ENCODE data around the gene CDC34.

The CDC34 gene

DNA sequence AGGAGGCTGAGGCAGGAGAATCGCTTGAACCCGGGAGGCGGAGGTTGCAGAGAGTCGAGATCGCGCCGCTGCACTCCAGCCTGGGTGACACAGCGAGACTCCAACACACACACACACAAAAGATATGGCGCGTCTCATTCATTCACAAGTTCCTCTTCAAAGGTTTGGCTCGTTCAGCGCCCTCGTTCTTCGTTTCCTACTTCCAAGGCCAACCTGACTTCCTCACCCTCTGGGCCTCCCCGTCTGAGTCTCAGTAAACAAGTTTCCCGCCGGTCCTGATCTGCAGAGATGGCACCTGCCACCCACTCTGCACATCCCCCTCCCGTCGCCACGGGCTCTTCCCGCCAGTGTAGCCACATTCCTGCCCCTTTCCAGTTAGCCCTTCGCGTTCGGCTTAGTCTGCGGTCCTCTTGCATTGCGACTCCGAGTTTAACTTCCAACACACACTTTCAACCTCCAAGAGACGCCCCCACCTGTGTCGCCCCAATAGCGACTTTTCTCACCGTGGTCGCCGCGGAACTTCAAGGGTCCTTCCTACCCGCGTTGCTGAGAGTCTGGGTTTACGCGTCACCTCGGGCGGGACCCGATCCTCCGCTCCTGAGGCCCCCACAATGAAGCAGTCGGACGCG is 39.5 kb downstream of the CDC34 start:
- H2AFZ ChIP-seq (ENCODE audit: low read length, unreplicated experiment), result peak overlapping the region; percentile 91
- no peaks in the 10 kb centered on the region for H3K27me3 ChIP-seq (ENCODE audit: insufficient read depth, low read length)
- peaks cover 15% of the 10 kb centered on the region for H3K4me1 ChIP-seq (ENCODE audit: control insufficient read depth, insufficient read depth, low read length, unreplicated experiment)
- H3K4me3 ChIP-seq (ENCODE audit: low read depth, low read length), result peak overlapping the region; percentile 93
- no peaks in the 10 kb centered on the region for H3K36me3 ChIP-seq (ENCODE audit: insufficient read depth, low read length)
- peaks cover 33% of the 10 kb centered on the region for H3K79me2 ChIP-seq (ENCODE audit: control insufficient read depth, insufficient read depth, low read length, unreplicated experiment)
- peak overlapping the region; percentile 69; the same call in 1 of the 2 replicates for H3K27ac ChIP-seq (ENCODE audit: low read depth, low read length)

DNA sequence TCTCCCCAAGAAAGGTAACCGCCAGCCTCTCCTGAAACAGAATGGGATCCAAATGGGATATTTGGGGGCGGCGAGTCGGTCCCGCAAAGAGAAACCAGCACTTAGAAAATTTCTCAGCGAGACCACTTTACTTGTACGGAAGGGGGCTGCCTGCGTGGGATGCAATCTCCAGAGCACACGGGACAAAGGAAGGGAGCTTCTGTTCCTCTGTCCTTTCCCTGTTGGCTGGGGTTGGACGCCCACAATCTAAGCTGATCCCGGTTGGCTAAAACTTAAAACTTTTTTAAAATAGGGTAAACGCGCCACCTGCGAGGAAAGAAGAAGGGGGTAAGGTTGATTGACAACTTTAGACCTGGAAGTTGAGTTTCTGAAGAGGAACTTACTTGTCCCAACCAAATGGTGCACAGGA is 40.0 kb downstream of the CDC34 start:
- H3K27ac ChIP-seq (ENCODE audit: low read depth, low read length), result peak overlapping the region; percentile 69; the same call in 1 of the 2 replicates
- H2AFZ ChIP-seq (ENCODE audit: low read length, unreplicated experiment), result peak overlapping the region; percentile 91
- H3K4me3 ChIP-seq (ENCODE audit: low read depth, low read length), result peak overlapping the region; percentile 93
- H3K36me3 ChIP-seq (ENCODE audit: insufficient read depth, low read length), result no peaks in the 10 kb centered on the region
- H3K79me2 ChIP-seq (ENCODE audit: control insufficient read depth, insufficient read depth, low read length, unreplicated experiment), result peaks cover 37% of the 10 kb centered on the region
- H3K4me1 ChIP-seq (ENCODE audit: control insufficient read depth, insufficient read depth, low read length, unreplicated experiment), result peaks cover 16% of the 10 kb centered on the region
- no peaks in the 10 kb centered on the region for H3K27me3 ChIP-seq (ENCODE audit: insufficient read depth, low read length)

DNA sequence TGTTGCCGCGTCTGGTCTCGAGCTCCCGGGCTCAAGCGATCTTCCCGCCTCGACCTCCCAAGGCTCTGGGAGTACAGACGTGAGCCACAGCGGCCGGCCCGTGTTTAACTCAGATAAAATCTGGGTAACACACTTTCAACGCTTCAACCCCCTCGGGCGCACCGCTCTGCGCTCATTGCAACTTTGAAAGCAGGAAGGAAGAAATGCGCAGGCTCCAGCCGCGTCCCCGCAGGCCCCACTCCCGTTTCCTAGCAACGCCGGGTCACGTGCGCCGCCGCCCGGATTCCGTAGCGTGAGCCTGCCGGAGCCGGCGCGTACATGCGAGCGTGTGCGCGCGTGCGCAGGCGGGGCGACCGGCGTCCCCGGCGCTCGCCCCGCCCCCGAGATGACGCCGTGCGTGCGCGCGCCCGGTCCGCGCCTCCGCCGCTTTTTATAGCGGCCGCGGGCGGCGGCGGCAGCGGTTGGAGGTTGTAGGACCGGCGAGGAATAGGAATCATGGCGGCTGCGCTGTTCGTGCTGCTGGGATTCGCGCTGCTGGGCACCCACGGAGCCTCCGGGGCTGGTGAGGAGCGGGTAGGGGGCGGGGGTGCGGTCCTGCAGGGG is 40.7 kb downstream of the CDC34 start, which contains the start of gene BSG:
TSS of gene BSG (plus strand) at position 457 of the 603 bp plus-strand sequence. CDS start at position 496, 39 bp downstream.
- H3K4me1 ChIP-seq (ENCODE audit: control insufficient read depth, insufficient read depth, low read length, unreplicated experiment), result peaks cover 16% of the 10 kb centered on the region
- H2AFZ ChIP-seq (ENCODE audit: low read length, unreplicated experiment), result peak within 1 kb of the TSS; percentile 91
- H3K27me3 ChIP-seq (ENCODE audit: insufficient read depth, low read length), result no peaks in the 10 kb centered on the region
- H3K27ac ChIP-seq (ENCODE audit: low read depth, low read length), result peak within 1 kb of the TSS; percentile 69
- peak within 1 kb of the TSS; percentile 93 for H3K4me3 ChIP-seq (ENCODE audit: low read depth, low read length)
- no peaks in the 10 kb centered on the region for H3K36me3 ChIP-seq (ENCODE audit: insufficient read depth, low read length)
- H3K79me2 ChIP-seq (ENCODE audit: control insufficient read depth, insufficient read depth, low read length, unreplicated experiment), result peaks cover 43% of the 10 kb centered on the region

DNA sequence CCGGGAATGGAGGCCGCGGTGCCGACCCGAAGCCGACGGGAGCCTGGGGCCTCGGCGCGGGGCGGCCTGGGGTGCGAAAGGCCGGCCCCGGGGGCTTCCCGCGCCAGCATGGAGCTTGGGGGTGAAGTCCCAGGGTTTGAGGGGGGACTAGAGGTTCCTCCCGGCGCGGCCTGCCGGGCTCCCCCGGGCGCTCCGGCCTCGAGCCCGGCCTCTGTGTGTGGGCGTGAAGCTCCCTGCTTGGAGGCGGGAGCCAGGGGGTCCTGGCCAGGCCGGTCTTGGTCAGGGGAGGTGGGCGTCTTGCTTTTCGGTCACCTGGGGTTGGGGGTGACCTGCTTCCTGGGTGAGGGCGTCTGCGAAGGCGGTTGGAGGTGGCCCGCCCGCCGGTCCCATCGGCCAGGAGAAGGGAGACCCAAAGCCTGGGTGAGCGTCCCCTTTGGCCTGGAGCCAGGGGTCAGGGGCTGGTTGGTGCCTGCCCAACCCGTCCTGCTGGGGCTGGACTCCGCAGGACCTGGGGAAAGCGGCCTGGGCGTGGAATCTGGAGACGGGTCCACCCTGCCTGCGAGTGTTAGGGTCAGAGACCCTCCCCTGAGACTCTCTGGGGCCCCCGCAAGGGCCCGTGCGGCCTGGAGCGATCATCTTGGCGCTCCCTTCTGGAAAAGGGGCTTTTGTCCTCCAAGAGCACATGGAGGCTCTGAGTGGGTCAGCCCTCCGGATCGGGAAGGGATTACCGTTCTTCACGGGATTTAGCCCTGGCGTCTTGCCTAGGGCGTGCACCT is 41.4 kb downstream of the CDC34 start:
- H3K27me3 ChIP-seq (ENCODE audit: insufficient read depth, low read length), result no peaks in the 10 kb centered on the region
- peak overlapping the region; percentile 93 for H3K4me3 ChIP-seq (ENCODE audit: low read depth, low read length)
- no peaks in the 10 kb centered on the region for H3K36me3 ChIP-seq (ENCODE audit: insufficient read depth, low read length)
- H2AFZ ChIP-seq (ENCODE audit: low read length, unreplicated experiment), result no peak overlapping the region
- peaks cover 16% of the 10 kb centered on the region for H3K4me1 ChIP-seq (ENCODE audit: control insufficient read depth, insufficient read depth, low read length, unreplicated experiment)
- peak overlapping the region; percentile 55 for H3K27ac ChIP-seq (ENCODE audit: low read depth, low read length)
- peaks cover 50% of the 10 kb centered on the region for H3K79me2 ChIP-seq (ENCODE audit: control insufficient read depth, insufficient read depth, low read length, unreplicated experiment)

DNA sequence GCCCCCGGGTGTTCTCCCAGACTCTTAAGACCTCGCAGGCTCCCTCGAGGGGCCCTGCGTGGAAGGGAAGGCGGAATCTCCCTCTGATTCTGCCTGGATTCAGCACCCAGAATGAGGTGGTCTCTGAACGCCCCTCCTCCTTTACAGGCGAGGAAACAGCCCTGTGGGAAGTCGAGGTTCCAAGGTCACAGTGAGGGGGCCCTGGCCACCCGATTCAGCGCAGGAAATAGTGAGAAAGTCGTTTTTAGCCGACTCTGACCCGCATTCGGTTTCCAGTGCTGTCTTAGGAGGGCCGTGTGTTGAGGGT is 41.9 kb downstream of the CDC34 start:
- H3K4me1 ChIP-seq (ENCODE audit: control insufficient read depth, insufficient read depth, low read length, unreplicated experiment), result peaks cover 16% of the 10 kb centered on the region
- no peaks in the 10 kb centered on the region for H3K27me3 ChIP-seq (ENCODE audit: insufficient read depth, low read length)
- H3K27ac ChIP-seq (ENCODE audit: low read depth, low read length), result peak overlapping the region; percentile 55; the same call in 1 of the 2 replicates
- no peaks in the 10 kb centered on the region for H3K36me3 ChIP-seq (ENCODE audit: insufficient read depth, low read length)
- H3K79me2 ChIP-seq (ENCODE audit: control insufficient read depth, insufficient read depth, low read length, unreplicated experiment), result peaks cover 56% of the 10 kb centered on the region
- H3K4me3 ChIP-seq (ENCODE audit: low read depth, low read length), result peak overlapping the region; percentile 93
- H2AFZ ChIP-seq (ENCODE audit: low read length, unreplicated experiment), result no peak overlapping the region

DNA sequence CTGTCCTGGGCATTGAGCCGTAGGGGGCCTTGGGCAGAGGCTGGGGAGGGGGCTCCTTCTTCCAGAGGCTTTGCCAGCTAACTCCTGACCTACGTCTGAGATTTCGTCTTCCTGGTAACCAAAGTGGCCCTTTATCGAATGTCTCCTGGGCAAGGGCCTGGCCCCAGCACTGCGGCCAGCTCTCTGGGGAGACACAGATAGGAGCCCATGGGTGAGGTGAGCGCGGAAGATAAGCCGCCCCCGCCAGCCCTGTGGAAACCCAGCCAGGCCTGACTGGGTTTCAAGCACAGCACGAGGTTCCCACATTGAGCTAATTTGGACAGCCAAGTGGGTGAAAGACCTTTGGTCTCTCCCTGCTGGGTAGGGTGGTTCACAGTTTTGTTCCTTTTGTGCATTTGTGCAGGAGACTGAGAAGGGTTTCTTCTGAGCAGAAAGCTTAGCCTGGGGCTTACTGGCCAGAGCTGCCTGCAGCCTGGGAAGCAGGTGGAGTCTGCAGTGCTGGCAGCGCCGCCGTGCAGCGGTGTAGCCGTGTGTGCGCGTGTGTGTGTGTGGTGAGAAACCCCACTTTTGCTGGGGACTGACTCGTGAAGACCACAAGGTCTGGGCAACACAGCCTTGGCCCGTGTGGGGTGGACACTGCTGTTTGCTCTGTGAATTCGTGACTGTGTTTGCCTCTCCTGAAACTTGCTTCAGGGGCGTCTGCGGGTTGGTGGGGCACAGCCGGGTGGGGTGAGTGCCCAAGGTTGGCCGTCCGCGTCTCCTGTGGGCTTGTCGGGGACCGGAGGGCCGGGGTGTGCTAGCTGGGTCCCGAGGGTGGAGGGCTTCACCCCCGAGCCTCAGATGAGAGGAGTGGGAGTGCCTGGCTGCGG is 43.3 kb downstream of the CDC34 start:
- H3K27ac ChIP-seq (ENCODE audit: low read depth, low read length), result peak overlapping the region; percentile 10; the same call in 1 of the 2 replicates
- peak overlapping the region; percentile 71 for H3K4me3 ChIP-seq (ENCODE audit: low read depth, low read length)
- H2AFZ ChIP-seq (ENCODE audit: low read length, unreplicated experiment), result no peak overlapping the region
- H3K79me2 ChIP-seq (ENCODE audit: control insufficient read depth, insufficient read depth, low read length, unreplicated experiment), result peaks cover 68% of the 10 kb centered on the region
- H3K36me3 ChIP-seq (ENCODE audit: insufficient read depth, low read length), result no peaks in the 10 kb centered on the region
- no peaks in the 10 kb centered on the region for H3K27me3 ChIP-seq (ENCODE audit: insufficient read depth, low read length)
- H3K4me1 ChIP-seq (ENCODE audit: control insufficient read depth, insufficient read depth, low read length, unreplicated experiment), result peaks cover 16% of the 10 kb centered on the region

DNA sequence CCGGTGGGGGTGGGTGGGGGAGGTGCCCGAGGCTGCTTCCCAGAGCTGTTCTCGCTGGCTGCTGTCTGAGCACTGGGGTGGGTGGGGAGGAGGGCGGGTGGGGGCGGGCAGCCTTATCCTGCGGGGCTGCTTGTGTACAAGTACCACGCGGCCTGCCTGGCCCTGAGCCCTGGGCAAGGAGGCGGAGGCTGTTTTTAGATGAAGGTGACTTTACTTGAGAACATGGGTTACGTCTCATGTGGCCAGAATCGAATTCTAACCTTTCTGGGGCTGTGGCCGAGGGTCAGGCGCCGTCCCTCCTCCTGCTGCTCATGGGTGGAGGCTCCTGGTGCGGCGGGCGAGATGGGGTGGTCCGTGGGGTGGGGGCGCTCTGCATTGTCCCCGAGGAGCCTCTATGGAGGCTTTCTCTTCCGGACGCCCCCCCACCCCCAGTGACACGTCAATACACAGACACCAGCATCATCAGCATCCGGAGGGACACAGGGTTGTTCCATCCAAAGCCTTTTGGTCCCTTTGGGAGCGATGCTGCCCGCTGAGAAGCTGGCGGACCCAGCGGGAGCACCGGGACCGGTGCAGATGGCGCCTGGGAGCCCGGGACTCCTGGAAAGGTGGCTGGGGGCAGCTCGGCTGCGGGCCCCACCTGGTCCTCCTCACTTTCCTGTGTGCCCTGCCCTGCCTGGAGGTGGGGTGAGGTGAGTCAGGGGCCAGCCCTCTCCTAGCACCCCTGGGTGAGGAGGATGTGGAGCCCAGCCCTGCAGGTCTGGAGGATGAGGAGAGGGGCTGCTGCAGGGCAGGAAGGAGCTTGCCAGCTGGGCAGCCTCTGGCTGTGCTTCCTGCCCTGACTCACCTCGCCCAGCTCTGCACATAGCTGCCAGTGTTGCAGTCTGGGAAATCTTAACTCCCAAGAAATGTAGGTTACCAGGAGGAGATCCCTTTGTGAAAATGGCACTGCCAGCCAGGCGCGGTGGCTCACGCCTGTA is 44.3 kb downstream of the CDC34 start:
- Histone ChIP-seq H3K27ac (ENCODE audit: low read depth, low read length) (peak overlapping the region; percentile 19; the same call in 1 of the 2 replicates), H3K36me3 (ENCODE audit: insufficient read depth, low read length) (no peaks in the 10 kb centered on the region), H3K4me3 (ENCODE audit: low read depth, low read length) (peak overlapping the region; percentile 47; the same call in 1 of the 2 replicates), H2AFZ (ENCODE audit: low read length, unreplicated experiment) (no peak overlapping the region), H3K79me2 (ENCODE audit: control insufficient read depth, insufficient read depth, low read length, unreplicated experiment) (peaks cover 72% of the 10 kb centered on the region), H3K27me3 (ENCODE audit: insufficient read depth, low read length) (no peaks in the 10 kb centered on the region), H3K4me1 (ENCODE audit: control insufficient read depth, insufficient read depth, low read length, unreplicated experiment) (peaks cover 16% of the 10 kb centered on the region)

DNA sequence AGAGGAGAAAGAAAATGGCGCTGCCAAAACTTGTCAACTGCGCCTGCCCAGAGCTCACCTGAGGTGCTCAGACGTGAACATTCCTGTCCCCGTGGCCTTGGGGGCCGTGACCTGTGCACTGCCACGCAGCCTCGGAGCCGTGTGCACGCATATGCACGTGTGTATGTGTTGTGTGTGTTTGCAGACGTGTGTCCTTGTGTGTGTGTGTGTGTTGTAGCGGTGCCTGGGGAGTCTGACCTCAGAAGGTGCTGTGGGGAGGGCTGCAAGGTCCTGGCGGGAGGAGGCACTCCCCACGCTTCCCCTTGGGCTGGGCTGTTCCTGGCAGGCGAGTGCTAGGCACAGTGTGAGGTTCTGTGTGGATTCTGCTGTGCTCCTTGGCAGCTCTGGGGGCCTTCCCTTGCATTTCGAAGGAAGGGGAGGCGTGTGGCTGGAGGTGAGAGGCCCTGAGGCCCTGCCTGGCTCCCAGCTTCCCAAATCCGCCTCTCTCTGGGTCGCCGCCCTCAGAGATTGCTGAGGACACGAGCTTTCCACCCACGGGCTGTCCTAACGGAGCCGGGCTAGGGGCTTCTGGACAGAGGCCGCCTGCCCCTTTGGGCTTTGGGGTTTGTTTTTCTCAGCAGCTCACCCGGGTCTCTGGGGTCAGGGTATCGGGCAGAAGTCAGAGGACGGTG is 45.3 kb downstream of the CDC34 start:
- Histone ChIP-seq H3K27ac (ENCODE audit: low read depth, low read length) (no peak overlapping the region), H3K4me3 (ENCODE audit: low read depth, low read length) (no peak overlapping the region), H3K36me3 (ENCODE audit: insufficient read depth, low read length) (no peaks in the 10 kb centered on the region)

More for the DNA sequence above, 45.3 kb downstream of the CDC34 start:
- Histone ChIP-seq H2AFZ (ENCODE audit: low read length, unreplicated experiment) (no peak overlapping the region), H3K4me1 (ENCODE audit: control insufficient read depth, insufficient read depth, low read length, unreplicated experiment) (peaks cover 16% of the 10 kb centered on the region), H3K79me2 (ENCODE audit: control insufficient read depth, insufficient read depth, low read length, unreplicated experiment) (peaks cover 72% of the 10 kb centered on the region), H3K27me3 (ENCODE audit: insufficient read depth, low read length) (no peaks in the 10 kb centered on the region)

All from ACC112 (cell line).